ES-I3 (cell line): ENCODE measurements around the gene ARPC5L.

ENCODE experiments used
- H3K36me3 ChIP-seq: 2 replicates; pipeline ENCODE4 v1.6.1; 2013; ENCODE audit warnings: mild to moderate bottlenecking, low read length, control low read depth, moderate library complexity; ENCODE audit not compliant: insufficient read depth
- H3K4me1 ChIP-seq: 2 replicates; pipeline ENCODE4 v1.6.1; 2013; ENCODE audit warnings: mild to moderate bottlenecking, control low read depth, low read length; ENCODE audit not compliant: insufficient read depth
- H3K9ac ChIP-seq: 2 replicates; pipeline ENCODE4 v1.6.1; 2013; ENCODE audit warnings: low read depth, mild to moderate bottlenecking, low read length, moderate library complexity
- H3K9me3 ChIP-seq: 2 replicates; pipeline ENCODE4 v1.6.1; 2013; ENCODE audit warnings: mild to moderate bottlenecking, low read length, moderate library complexity; ENCODE audit not compliant: control insufficient read depth, insufficient read depth

ARPC5L gene

GRCh38 chr9:124869466-124869985 is 7.6 kb downstream of the ARPC5L start:
- Histone ChIP-seq H3K9ac (peak overlapping the region; percentile 96), H3K36me3 (no peaks in the 10 kb centered on the region; the same call in 1 of the 2 replicates), H3K4me1 (peaks cover 12% of the 10 kb centered on the region), H3K9me3 (no peaks in the 10 kb centered on the region)

GRCh38 chr9:124869986-124870560 is 8.1 kb downstream of the ARPC5L start:
- Histone ChIP-seq H3K4me1 (peaks cover 12% of the 10 kb centered on the region), H3K9me3 (no peaks in the 10 kb centered on the region), H3K9ac (peak overlapping the region; percentile 96), H3K36me3 (peaks cover 5% of the 10 kb centered on the region)

DNA sequence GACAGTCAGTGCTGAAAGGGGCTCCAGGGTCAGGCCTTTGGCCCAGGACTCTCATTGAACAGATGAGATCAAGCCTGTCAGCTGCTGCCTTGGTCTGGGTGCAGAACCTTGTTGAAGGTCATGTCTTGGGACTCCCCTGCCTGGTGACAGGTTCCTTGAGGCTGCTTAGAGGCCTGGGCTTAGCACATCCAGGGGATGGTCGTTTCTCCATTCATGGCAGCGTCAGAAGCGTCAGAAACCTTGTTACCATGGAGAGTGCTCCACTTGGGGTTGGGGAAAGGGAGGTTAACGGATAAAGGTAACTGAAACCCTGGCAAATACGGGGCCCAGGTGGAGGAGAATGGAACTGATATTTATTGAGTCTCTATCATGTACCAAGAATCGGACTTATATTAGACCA is 8.8 kb downstream of the ARPC5L start:
- peaks cover 12% of the 10 kb centered on the region for H3K4me1 ChIP-seq
- H3K36me3 ChIP-seq, result peaks cover 11% of the 10 kb centered on the region

DNA sequence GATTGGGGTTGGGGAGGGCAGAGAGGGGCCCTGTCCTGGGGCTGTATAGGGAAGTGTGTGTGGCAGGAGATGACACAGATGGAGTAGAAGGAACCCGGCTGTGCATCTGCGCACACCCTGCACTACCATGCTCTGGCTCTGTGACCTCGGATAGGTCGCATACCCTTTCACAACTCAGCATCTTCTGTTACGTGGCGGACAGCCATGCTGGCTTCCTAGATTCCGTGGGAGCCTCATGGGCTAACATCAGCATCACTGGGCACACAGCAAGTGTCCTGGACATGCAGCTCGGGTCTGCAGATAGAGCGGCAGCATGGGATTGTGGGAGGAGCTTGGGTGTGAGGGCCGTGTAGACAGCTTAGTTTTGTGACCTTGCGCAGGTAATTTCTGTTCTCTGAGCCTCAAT is 9.2 kb downstream of the ARPC5L start:
- peaks cover 13% of the 10 kb centered on the region for H3K36me3 ChIP-seq
- H3K4me1 ChIP-seq, result peaks cover 12% of the 10 kb centered on the region
- no peaks in the 10 kb centered on the region for H3K9me3 ChIP-seq
- H3K9ac ChIP-seq, result no peak overlapping the region

More for the DNA sequence above, 8.8 kb downstream of the ARPC5L start:
- Histone ChIP-seq H3K9ac (peak overlapping the region; percentile 96), H3K9me3 (no peaks in the 10 kb centered on the region)

DNA sequence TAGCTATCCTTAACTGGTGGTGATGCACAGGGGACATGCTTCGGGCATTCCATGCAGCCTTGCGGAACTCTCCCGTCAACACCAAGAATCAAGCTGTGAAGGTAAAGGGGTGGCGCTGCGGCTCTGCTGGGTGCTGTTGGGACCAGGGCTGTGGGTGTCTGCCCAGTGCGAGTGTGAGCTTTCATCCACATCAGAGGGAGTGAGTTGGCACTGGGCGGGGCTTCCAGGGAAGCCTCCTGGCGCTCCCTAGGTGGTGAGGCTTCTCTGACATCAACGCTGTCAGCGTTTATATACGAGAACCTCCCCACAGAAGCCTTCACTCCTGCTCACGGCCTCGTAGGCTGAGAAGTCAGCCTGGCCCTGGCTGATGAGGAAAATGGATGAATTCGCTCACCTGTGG is 11.7 kb downstream of the ARPC5L start:
- H3K9ac ChIP-seq, result no peak overlapping the region
- peaks cover 9% of the 10 kb centered on the region for H3K4me1 ChIP-seq
- peaks cover 15% of the 10 kb centered on the region for H3K36me3 ChIP-seq
- H3K9me3 ChIP-seq, result no peaks in the 10 kb centered on the region

DNA sequence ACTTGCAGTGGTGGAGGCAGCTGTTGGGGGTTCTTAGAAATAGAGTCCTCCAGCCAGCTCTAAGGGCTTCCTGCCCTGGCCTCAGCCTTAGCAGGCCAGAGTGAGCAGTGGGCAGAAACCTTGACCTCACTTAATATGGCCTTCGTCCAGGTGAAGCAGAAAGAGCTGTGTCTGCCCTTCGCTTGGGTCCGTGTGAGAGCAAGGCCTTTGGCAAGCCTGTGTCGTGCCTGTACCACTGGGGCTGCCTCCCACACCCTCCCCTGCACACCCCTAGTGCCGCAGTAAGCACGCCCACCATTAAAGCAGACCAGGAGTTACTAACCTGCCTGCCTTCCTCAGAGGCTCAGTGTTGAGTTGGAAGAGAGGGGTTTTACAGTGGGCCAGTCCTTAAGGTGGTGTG is 13.6 kb downstream of the ARPC5L start:
- Histone ChIP-seq H3K36me3 (peaks cover 17% of the 10 kb centered on the region), H3K9me3 (no peaks in the 10 kb centered on the region), H3K9ac (no peak overlapping the region), H3K4me1 (peaks cover 26% of the 10 kb centered on the region)

DNA sequence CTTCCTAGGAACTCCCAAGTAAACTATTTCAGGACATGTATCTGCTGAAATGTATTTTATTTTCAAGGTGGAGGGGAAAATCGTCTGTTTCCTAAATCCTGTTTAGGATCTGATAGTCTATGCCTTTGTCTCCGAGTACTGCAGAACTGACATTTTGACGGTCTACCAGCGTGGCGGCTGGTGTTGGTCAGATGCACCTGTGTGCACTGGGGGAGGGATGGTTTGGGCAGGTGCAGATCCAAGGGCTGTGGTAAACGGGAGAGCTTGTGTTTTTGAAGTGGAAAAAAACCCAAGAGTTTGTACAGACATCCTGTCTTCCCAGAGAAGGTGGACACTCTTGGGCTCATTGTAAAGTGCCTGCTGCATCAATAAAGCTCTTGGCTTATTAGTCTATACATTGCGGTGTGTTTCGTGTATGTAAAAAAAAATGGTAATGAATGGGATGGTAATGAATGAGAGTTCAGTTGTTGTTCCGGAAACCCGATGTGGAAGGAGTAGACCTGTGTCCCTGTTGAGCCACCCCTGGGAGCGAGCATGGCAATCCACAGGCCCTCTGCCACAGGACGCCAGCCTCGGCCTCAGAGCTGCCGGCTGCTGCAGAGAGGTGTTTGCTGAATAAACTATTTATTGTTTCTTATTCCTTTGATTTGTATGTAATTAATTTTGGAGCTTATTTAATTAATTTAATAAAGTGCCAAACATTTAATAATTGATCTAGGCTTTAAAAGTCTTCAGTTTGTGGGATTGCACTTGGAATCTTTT is 15.3 kb downstream of the ARPC5L start:
- no peaks in the 10 kb centered on the region for H3K9me3 ChIP-seq
- peaks cover 17% of the 10 kb centered on the region for H3K36me3 ChIP-seq
- H3K9ac ChIP-seq, result no peak overlapping the region
- peaks cover 26% of the 10 kb centered on the region for H3K4me1 ChIP-seq

- H3K9me3 ChIP-seq, result no peaks in the 10 kb centered on the region
- peaks cover 17% of the 10 kb centered on the region for H3K36me3 ChIP-seq
- peaks cover 26% of the 10 kb centered on the region for H3K4me1 ChIP-seq
- H3K9ac ChIP-seq, result no peak overlapping the region
Measured at GRCh38 chr9:124878021-124878420, 16.1 kb downstream of the ARPC5L start.

DNA sequence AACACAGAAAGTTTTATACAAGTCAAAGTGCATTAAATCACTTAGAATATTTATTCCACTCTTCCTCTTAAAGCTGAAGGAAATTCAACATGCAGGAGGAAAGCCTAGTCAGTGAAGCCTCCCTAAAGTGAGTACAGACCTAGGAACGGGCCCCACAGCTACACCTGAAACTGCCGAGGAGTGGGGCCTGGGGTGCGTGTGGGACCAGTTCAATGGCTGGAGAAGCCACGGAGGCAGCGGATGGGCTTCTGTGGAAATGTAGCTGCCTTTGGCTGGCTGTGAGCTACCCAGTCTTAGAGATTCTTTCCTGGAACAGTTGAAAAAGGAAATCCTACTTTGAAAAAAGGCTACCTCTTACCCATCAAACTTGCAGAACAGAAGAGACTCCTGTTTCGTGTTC is 16.6 kb downstream of the ARPC5L start:
- no peak overlapping the region for H3K9ac ChIP-seq
- peaks cover 17% of the 10 kb centered on the region for H3K36me3 ChIP-seq
- H3K4me1 ChIP-seq, result peaks cover 26% of the 10 kb centered on the region

GRCh38 chr9:124879226-124879625 is 17.3 kb downstream of the ARPC5L start:
- H3K36me3 ChIP-seq, result peaks cover 17% of the 10 kb centered on the region
- H3K9me3 ChIP-seq, result no peaks in the 10 kb centered on the region
- no peak overlapping the region for H3K9ac ChIP-seq
- peaks cover 26% of the 10 kb centered on the region for H3K4me1 ChIP-seq

More for the DNA sequence above, 16.6 kb downstream of the ARPC5L start:
- no peaks in the 10 kb centered on the region for H3K9me3 ChIP-seq

- peaks cover 7% of the 10 kb centered on the region for H3K36me3 ChIP-seq
- H3K9ac ChIP-seq, result no peak overlapping the region
- no peaks in the 10 kb centered on the region for H3K9me3 ChIP-seq
- H3K4me1 ChIP-seq, result peaks cover 30% of the 10 kb centered on the region
Measured at GRCh38 chr9:124880501-124880900, 18.6 kb downstream of the ARPC5L start.

- no peaks in the 10 kb centered on the region for H3K9me3 ChIP-seq
- peaks cover 30% of the 10 kb centered on the region for H3K4me1 ChIP-seq
- peaks cover 4% of the 10 kb centered on the region for H3K36me3 ChIP-seq
- H3K9ac ChIP-seq, result no peak overlapping the region
Measured at GRCh38 chr9:124881138-124881743, 19.3 kb downstream of the ARPC5L start.

- H3K4me1 ChIP-seq, result peaks cover 30% of the 10 kb centered on the region
- H3K9me3 ChIP-seq, result no peaks in the 10 kb centered on the region
- H3K36me3 ChIP-seq, result peaks cover 4% of the 10 kb centered on the region
- H3K9ac ChIP-seq, result no peak overlapping the region
Measured at GRCh38 chr9:124882231-124882630, 20.3 kb downstream of the ARPC5L start.

GRCh38 chr9:124884376-124884775 is 22.4 kb downstream of the ARPC5L start:
- Histone ChIP-seq H3K9me3 (no peaks in the 10 kb centered on the region), H3K36me3 (no peaks in the 10 kb centered on the region), H3K4me1 (peaks cover 23% of the 10 kb centered on the region), H3K9ac (no peak overlapping the region)
